ENCODE measurements around the gene MAN2B2.

DNA sequence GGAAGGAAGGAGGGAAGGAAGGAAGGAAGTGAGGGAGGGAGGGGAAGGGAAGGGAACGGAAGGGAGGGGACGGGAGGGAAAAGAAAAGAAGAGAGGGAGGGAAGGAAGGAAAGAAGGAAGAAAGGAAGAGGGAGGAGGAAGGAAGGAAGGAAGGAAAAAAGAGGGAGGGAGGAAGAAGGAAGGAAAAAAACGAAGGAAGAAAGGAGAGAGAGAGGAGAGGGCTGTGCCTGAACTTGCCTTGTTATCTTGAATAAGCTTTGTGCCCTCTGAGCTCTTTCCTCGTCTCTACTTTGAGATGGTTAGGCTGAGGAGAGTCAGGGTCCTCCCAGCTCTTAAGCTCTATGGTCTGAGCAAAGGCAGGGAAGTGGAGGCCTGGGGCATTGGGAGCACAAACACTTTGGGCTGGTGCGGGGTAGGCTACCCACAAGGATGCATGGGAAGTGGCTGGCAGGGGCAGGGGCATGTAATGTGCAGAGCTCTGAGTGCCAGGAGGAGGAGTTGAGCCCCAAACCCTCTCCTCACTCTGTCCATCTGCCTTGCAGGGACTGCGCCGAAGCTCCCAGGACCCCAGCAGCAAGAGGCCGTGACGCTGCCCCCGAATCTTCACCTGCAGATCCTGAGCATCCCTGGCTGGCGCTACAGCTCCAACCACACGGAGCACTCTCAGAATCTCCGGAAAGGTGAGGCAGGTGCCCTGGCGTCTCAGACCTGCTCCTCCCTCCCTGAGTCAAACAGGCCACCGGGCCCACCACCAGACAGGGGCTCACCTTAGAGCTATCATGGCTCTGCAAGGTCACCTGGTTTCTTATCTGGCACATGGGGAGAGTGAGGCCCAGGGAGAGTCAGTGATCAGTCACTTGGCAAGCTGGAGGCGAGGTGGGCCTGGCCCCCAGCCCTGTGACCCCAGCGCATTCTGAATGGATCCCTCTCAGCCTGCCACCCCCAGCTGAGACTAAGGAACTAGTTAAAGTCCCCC, 39.0 kb downstream of the MAN2B2 start:
- TF ChIP-seq, protein P1, sequence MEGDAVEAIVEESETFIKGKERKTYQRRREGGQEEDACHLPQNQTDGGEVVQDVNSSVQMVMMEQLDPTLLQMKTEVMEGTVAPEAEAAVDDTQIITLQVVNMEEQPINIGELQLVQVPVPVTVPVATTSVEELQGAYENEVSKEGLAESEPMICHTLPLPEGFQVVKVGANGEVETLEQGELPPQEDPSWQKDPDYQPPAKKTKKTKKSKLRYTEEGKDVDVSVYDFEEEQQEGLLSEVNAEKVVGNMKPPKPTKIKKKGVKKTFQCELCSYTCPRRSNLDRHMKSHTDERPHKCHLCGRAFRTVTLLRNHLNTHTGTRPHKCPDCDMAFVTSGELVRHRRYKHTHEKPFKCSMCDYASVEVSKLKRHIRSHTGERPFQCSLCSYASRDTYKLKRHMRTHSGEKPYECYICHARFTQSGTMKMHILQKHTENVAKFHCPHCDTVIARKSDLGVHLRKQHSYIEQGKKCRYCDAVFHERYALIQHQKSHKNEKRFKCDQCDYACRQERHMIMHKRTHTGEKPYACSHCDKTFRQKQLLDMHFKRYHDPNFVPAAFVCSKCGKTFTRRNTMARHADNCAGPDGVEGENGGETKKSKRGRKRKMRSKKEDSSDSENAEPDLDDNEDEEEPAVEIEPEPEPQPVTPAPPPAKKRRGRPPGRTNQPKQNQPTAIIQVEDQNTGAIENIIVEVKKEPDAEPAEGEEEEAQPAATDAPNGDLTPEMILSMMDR (IDR thresholded peaks at IDR 0.05; ENCODE audit: poor library complexity) = no peak
- TF ChIP-seq EZH2phosphoT487 (IDR thresholded peaks at IDR 0.05; ENCODE audit: low read depth, severe bottlenecking, unreplicated experiment) (no peak), EZH2 (IDR thresholded peaks at IDR 0.05; ENCODE audit: borderline replicate concordance) (no peak)

All from hepatocyte (in vitro differentiated cells).